ENCODE measurements around the gene ANTXR1.

The ANTXR1 gene

GRCh38 chr2:69086466-69086865 lies 73.5 kb downstream of the ANTXR1 start:
- peaks cover 22% of the 10 kb centered on the region for H3K27me3 Mint-ChIP-seq
- no peaks in the 10 kb centered on the region for H3K9me3 Mint-ChIP-seq
- H3K4me1 Mint-ChIP-seq (ENCODE audit: low read depth) = no peaks in the 10 kb centered on the region
- H3K36me3 Mint-ChIP-seq (ENCODE audit: low read depth) = no peaks in the 10 kb centered on the region
- H3K27ac Mint-ChIP-seq = no peak overlapping the region
- no peak overlapping the region for H3K4me3 Mint-ChIP-seq

DNA sequence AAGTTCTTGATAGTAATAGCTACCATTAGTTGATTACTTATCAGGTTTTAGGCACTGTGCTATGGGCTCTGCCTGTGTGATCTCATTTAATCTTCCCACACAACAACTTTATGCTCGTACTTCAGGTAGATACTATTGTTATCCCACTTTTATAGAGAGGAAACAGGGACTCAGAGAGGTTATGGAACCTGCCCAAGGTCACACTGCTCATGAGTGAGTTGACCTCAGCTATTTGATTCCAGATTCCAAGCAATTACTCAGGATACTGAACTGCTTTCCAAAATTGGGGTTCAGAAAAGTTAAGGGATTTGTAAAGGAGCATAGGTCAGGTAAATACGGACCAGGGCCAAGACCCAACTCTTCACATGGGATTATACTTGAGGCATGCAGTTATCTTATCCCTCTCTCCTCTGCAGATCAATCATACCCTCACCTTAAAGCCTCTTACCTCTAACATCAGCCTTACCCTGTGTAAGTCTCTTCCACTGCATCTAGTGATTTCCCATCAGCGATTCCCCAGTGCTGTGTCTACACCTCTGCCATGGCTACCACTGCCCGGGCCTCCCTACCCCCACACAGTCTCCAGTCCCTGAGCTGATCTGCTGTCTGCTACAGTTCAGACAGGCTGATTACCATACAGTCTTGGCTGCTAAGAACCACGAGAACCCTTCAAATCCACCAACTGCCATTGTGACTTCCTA lies 74.4 kb downstream of the ANTXR1 start:
- H3K27me3 Mint-ChIP-seq = peaks cover 22% of the 10 kb centered on the region
- no peaks in the 10 kb centered on the region for H3K4me1 Mint-ChIP-seq (ENCODE audit: low read depth)
- no peak overlapping the region for H3K4me3 Mint-ChIP-seq

GRCh38 chr2:69087912-69088240 lies 74.9 kb downstream of the ANTXR1 start:
- Mint-ChIP-seq H3K36me3 (ENCODE audit: low read depth) (no peaks in the 10 kb centered on the region), H3K27ac (no peak overlapping the region), H3K4me1 (ENCODE audit: low read depth) (no peaks in the 10 kb centered on the region), H3K4me3 (no peak overlapping the region), H3K9me3 (no peaks in the 10 kb centered on the region), H3K27me3 (peaks cover 22% of the 10 kb centered on the region)

More for the DNA sequence above, 74.4 kb downstream of the ANTXR1 start:
- no peak overlapping the region for H3K27ac Mint-ChIP-seq
- no peaks in the 10 kb centered on the region for H3K9me3 Mint-ChIP-seq
- H3K36me3 Mint-ChIP-seq (ENCODE audit: low read depth) = no peaks in the 10 kb centered on the region

DNA sequence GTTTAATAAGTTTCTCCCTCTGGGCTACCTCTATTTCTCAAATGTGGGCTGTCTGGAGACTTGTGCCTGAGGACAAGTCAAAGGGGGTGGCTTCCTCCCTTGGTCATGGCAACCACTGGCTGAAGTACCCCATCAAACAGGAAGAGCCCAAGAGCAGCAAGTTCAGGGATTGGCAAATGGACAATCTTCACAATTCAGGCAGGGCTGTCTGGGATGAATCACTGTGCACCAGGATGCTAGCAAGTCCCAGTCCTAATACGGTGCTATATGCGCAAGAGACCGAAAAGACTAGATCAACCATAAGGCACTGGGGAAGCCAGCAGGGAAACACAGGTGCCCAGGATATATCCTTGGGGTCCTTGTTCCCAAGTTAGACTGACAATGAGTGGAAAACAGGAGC lies 75.5 kb downstream of the ANTXR1 start:
- Mint-ChIP-seq H3K4me3 (no peak overlapping the region), H3K9me3 (no peaks in the 10 kb centered on the region), H3K36me3 (ENCODE audit: low read depth) (no peaks in the 10 kb centered on the region), H3K27me3 (peaks cover 17% of the 10 kb centered on the region), H3K27ac (no peak overlapping the region), H3K4me1 (ENCODE audit: low read depth) (no peaks in the 10 kb centered on the region)

DNA sequence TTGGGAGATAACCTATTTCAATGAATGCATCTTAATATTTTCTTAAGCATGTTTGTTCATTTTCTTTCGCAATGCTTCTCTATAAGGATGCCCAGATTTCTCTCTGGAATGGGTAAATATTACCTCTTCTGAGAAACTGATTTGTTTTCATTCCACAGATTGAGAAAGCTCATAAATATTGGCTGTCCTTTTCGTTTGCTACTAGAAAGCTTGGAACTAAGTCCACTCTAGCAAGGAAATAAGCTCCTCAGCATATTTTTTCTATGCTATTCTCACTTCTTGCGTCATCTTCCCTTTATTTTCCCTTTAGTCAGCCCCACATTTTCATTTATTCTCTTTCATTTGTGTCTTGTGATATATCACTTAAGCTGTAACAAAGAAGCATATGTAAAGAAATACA lies 76.3 kb downstream of the ANTXR1 start:
- Mint-ChIP-seq H3K27me3 (peaks cover 14% of the 10 kb centered on the region), H3K4me1 (ENCODE audit: low read depth) (no peaks in the 10 kb centered on the region), H3K36me3 (ENCODE audit: low read depth) (no peaks in the 10 kb centered on the region), H3K27ac (no peak overlapping the region), H3K4me3 (no peak overlapping the region), H3K9me3 (no peaks in the 10 kb centered on the region)

DNA sequence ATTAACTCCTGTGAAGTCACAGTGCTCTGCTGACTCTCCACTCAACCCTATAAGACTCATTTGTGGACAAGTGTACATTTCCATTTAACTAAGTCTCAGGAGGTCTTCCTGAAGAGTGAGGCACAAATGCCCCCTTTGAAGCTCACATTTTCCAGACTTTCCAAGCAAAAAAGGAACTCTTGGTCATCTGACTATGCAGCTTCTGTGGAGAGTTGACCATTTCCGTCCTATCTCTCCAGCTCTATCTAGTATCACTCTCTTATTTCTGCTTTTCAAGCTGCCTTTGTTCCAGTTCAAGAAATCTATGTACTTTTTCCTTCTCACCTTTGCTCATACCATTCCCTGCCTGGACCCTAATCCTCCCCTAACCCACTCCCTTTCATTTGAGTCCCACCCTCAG lies 77.0 kb downstream of the ANTXR1 start:
- H3K4me3 Mint-ChIP-seq = no peak overlapping the region
- no peaks in the 10 kb centered on the region for H3K4me1 Mint-ChIP-seq (ENCODE audit: low read depth)
- no peak overlapping the region for H3K27ac Mint-ChIP-seq
- peaks cover 14% of the 10 kb centered on the region for H3K27me3 Mint-ChIP-seq
- H3K36me3 Mint-ChIP-seq (ENCODE audit: low read depth) = no peaks in the 10 kb centered on the region
- H3K9me3 Mint-ChIP-seq = no peaks in the 10 kb centered on the region

DNA sequence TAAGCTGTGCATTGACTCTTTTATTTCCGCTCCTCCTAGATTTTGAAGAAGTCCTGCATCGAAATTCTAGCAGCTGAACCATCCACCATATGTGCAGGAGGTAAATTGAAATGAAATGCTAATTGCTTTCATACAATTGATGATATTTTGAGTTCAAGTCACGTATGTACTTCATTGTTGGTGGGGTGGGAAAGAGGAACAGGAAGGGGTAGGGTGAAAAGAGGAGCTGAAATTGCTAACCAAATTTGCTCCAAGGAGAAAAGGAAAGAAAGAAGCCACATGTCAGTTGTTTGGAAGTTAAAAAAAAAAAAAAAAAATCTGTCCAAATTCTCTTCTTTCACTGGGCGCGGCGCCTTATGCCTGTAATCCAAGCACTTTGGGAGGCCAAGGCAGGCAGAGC lies 77.8 kb downstream of the ANTXR1 start:
- Mint-ChIP-seq H3K4me1 (ENCODE audit: low read depth) (no peaks in the 10 kb centered on the region), H3K27ac (no peak overlapping the region), H3K9me3 (no peaks in the 10 kb centered on the region), H3K36me3 (ENCODE audit: low read depth) (no peaks in the 10 kb centered on the region), H3K27me3 (peaks cover 16% of the 10 kb centered on the region), H3K4me3 (no peak overlapping the region)

DNA sequence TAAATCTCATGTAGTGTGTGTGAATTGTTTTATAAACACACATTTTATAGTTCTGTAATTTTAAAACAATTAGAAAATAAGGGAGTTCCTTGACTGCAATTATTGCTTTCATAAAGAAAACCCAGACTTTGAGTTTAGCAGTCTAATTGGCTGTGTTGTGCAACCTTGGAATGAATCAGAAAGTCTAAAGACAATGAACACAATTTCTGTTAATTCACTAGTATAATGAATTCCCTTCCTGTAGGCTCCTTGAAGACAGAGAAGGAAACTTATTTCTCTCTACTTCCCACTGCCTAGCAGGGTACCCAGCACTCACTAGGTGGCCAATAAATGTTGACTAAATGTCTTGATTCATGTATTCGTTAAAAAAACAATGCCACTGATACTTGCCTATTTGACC lies 79.9 kb downstream of the ANTXR1 start:
- Mint-ChIP-seq H3K4me1 (ENCODE audit: low read depth) (no peaks in the 10 kb centered on the region), H3K4me3 (no peak overlapping the region), H3K9me3 (no peaks in the 10 kb centered on the region), H3K36me3 (ENCODE audit: low read depth) (no peaks in the 10 kb centered on the region), H3K27ac (no peak overlapping the region), H3K27me3 (peaks cover 3% of the 10 kb centered on the region)

DNA sequence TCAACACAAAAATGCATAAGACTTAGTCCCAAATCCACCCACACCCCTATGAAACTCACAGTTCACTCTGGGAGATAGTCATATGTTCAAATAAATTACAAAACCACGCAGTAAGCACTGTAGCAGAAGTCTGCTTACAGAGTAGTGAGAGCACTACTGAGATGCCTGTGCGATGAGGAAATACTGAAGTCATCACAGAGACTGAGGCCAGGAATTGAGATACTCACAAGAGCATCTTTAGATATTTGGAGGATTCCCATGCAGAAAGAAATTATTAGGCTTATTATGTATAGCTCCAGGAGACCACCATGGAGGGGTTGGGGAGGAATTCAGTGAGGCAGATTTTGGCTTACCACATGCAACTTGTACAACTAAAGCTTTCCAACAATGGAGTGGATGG lies 82.3 kb downstream of the ANTXR1 start:
- no peaks in the 10 kb centered on the region for H3K9me3 Mint-ChIP-seq
- no peaks in the 10 kb centered on the region for H3K36me3 Mint-ChIP-seq (ENCODE audit: low read depth)
- H3K27me3 Mint-ChIP-seq = peaks cover 3% of the 10 kb centered on the region
- no peak overlapping the region for H3K4me3 Mint-ChIP-seq
- no peak overlapping the region for H3K27ac Mint-ChIP-seq
- H3K4me1 Mint-ChIP-seq (ENCODE audit: low read depth) = no peaks in the 10 kb centered on the region

- Mint-ChIP-seq H3K4me3 (no peak overlapping the region), H3K36me3 (ENCODE audit: low read depth) (no peaks in the 10 kb centered on the region), H3K9me3 (no peaks in the 10 kb centered on the region), H3K4me1 (ENCODE audit: low read depth) (no peaks in the 10 kb centered on the region), H3K27me3 (peaks cover 3% of the 10 kb centered on the region), H3K27ac (no peak overlapping the region)
Measured at GRCh38 chr2:69096326-69097095, 83.5 kb downstream of the ANTXR1 start.

DNA sequence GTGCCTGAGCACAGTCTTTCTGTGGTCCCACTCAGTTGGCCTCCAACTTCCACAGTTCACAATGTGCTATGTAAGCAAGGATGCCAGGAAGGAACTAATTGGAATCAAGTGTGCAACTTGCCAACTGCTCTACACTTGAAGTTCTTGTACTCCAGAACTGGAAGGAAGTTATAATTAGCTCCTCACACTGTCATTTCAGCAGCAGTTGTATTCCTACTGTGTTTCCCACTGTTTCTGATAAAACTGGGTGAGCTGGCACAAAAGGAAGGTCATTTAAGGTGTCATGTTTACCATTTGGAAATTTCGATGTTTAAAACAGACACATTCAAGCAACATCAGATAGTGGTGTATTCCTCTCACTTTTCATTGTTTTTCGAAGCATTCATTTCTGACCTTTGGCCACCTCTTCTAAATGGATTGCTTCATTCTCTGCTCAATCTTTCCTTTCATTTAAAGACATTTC lies 84.2 kb downstream of the ANTXR1 start:
- no peak overlapping the region for H3K27ac Mint-ChIP-seq
- no peaks in the 10 kb centered on the region for H3K9me3 Mint-ChIP-seq
- peaks cover 5% of the 10 kb centered on the region for H3K27me3 Mint-ChIP-seq
- H3K4me1 Mint-ChIP-seq (ENCODE audit: low read depth) = no peaks in the 10 kb centered on the region
- H3K4me3 Mint-ChIP-seq = no peak overlapping the region
- H3K36me3 Mint-ChIP-seq (ENCODE audit: low read depth) = no peaks in the 10 kb centered on the region

- Mint-ChIP-seq H3K27ac (no peak overlapping the region), H3K27me3 (peaks cover 7% of the 10 kb centered on the region), H3K4me1 (ENCODE audit: low read depth) (no peaks in the 10 kb centered on the region), H3K36me3 (ENCODE audit: low read depth) (no peaks in the 10 kb centered on the region), H3K9me3 (no peaks in the 10 kb centered on the region), H3K4me3 (no peak overlapping the region)
Measured at GRCh38 chr2:69097891-69098655, 85.1 kb downstream of the ANTXR1 start.

DNA sequence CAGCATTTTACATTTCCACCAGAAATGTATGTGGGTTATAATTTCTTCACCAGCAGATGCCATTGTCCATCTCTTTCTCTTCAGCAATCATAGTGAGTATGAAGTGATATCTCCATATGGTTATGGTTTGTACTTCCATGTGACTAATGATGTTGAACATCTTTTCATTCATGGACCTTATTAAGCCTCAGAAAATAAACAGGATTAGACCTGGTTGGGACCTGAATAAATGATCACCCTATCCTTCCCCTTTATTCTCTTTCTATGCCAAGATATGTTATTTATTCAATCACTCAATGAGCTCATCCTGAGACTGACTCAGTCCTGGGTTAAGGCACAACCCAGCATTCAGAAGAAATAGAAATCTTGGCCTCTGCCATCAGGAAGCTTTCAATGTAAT lies 86.6 kb downstream of the ANTXR1 start:
- Mint-ChIP-seq H3K36me3 (ENCODE audit: low read depth) (no peaks in the 10 kb centered on the region), H3K27me3 (peaks cover 7% of the 10 kb centered on the region), H3K4me3 (no peak overlapping the region), H3K4me1 (ENCODE audit: low read depth) (no peaks in the 10 kb centered on the region), H3K9me3 (no peaks in the 10 kb centered on the region), H3K27ac (no peak overlapping the region)

- Mint-ChIP-seq H3K4me3 (no peak overlapping the region), H3K9me3 (no peaks in the 10 kb centered on the region), H3K27ac (no peak overlapping the region), H3K27me3 (peaks cover 4% of the 10 kb centered on the region), H3K4me1 (ENCODE audit: low read depth) (no peaks in the 10 kb centered on the region), H3K36me3 (ENCODE audit: low read depth) (no peaks in the 10 kb centered on the region)
Measured at GRCh38 chr2:69100220-69100723, 87.3 kb downstream of the ANTXR1 start.

DNA sequence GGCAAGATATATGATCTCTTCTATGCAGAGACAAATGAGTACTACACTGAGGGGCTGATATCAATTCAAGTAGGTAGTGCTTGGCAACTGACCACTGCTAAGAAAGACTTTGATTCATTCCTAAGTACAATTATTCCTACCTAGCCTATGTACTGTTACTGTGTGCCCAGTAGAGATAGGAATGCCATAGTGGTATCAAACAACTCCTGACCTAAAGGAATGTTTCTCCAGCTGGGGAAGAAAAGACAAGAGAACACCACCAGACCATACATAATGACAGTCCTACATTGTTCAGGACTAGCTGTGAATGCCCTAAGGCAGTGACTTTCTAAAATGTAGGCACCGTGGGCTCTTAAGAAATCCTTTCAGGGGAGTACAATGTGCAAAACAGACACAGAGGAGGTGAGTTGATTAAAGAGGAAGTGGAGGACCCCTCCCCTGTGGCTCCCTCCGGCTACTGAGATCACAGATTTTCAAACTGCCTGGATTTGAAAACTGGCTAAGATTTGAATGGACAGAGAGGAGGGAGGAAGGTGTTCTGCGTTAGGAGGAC lies 89.1 kb downstream of the ANTXR1 start:
- H3K9me3 Mint-ChIP-seq = no peaks in the 10 kb centered on the region
- H3K27me3 Mint-ChIP-seq = peaks cover 14% of the 10 kb centered on the region

More for the DNA sequence above, 89.1 kb downstream of the ANTXR1 start:
- H3K36me3 Mint-ChIP-seq (ENCODE audit: low read depth) = no peaks in the 10 kb centered on the region
- no peak overlapping the region for H3K27ac Mint-ChIP-seq
- no peak overlapping the region for H3K4me3 Mint-ChIP-seq
- no peaks in the 10 kb centered on the region for H3K4me1 Mint-ChIP-seq (ENCODE audit: low read depth)
